ENCODE results near the gene DEPDC5.

The DEPDC5 gene

DNA sequence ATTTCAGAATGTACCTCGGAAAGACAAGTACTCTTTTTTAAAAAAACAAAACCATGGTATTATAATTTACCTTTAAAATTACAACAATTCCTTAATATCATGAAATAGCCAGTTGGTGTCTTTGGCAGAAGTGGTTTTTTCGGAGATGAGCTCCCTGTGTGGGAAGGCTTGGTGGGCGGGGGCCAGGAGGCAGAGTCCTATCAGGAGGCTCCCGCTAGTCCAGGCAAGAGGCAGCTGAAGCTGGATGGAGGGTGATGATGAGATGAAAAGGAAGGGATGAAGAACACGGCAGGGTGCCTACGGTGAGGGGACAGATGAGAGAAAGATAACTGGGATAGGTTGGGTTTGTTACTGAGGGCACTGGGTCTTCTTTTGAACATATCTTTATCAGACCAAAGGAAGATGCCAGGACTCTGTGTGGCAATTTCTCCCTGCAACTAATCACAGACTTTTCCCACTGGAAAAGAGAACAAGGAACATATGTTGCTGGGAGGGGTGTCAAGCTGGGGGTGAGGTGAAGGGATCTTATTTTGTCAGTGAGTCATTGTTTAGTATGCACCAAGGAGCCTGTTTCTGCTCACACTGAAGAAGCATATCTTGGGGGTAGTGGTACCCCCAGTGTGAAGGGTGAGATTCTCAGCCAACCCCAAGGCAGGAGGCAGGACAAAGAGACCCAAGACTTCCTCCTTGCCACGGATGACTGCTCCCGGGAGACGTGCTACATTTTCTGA is 99.0 kb downstream of the DEPDC5 start:
- H3K36me3 ChIP-seq (ENCODE audit: control insufficient read depth, insufficient read depth, low read length): no peaks in the 10 kb centered on the region
- no peak overlapping the region for H3K4me3 ChIP-seq (ENCODE audit: low read depth, low read length)

GRCh38 chr22:31853736-31854495 is 100.1 kb downstream of the DEPDC5 start:
- H3K79me2 ChIP-seq: no peaks in the 10 kb centered on the region
- no peak overlapping the region for H3K27ac ChIP-seq
- H3K4me1 ChIP-seq: peaks cover 2% of the 10 kb centered on the region
- H3K27me3 ChIP-seq (ENCODE audit: control insufficient read depth, insufficient read depth, low read length): no peaks in the 10 kb centered on the region
- TF ChIP-seq CTCF (IDR thresholded peaks at IDR 0.05): no peak
- H2AFZ ChIP-seq: no peak overlapping the region
- H3K9ac ChIP-seq: no peak overlapping the region
- H3K4me3 ChIP-seq (ENCODE audit: low read depth, low read length): no peak overlapping the region
- H3K36me3 ChIP-seq (ENCODE audit: control insufficient read depth, insufficient read depth, low read length): no peaks in the 10 kb centered on the region
- H3K4me2 ChIP-seq (ENCODE audit: low read length): no peak overlapping the region
- no peaks in the 10 kb centered on the region for H3K9me3 ChIP-seq (ENCODE audit: control insufficient read depth, low read length)

More for the DNA sequence above, 99.0 kb downstream of the DEPDC5 start:
- no peak overlapping the region for H2AFZ ChIP-seq
- H3K27ac ChIP-seq: no peak overlapping the region
- H3K79me2 ChIP-seq: no peaks in the 10 kb centered on the region
- no peak for TF ChIP-seq CTCF (IDR thresholded peaks at IDR 0.05)
- peaks cover 2% of the 10 kb centered on the region for H3K4me1 ChIP-seq
- H3K27me3 ChIP-seq (ENCODE audit: control insufficient read depth, insufficient read depth, low read length): no peaks in the 10 kb centered on the region
- no peaks in the 10 kb centered on the region for H3K9me3 ChIP-seq (ENCODE audit: control insufficient read depth, low read length)
- H3K4me2 ChIP-seq (ENCODE audit: low read length): no peak overlapping the region
- H3K9ac ChIP-seq: no peak overlapping the region

GRCh38 chr22:31857247-31857646 is 103.4 kb downstream of the DEPDC5 start:
- H3K36me3 ChIP-seq (ENCODE audit: control insufficient read depth, insufficient read depth, low read length): no peaks in the 10 kb centered on the region

DNA sequence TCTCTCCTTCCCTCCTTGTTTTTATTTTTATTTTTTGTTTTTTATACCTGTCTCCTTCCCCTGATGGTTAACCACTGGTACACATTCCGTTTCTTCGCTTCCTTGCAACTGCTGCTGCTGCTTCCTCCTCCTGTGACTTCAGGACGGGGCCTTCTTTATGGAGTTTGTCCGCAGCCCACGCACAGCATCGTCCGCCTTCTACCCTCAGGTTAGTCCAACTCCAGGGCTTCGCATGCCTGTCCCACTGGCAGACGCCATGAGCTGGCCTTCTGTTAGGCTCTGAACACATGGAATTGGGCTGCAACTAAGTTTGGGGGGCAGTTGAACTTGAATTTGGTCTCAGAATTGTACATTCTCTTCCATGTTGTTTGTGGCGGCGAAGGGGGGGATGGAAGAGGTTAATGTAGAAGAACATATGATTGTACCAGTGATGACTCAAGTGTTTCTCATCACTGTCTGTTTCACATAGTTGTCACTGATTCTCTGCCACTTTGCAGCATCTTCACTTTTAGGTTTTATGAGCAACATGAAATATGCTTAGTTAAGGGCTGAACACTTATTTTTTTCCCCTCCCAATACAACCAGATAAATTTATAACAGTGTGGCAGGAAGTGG is 107.5 kb downstream of the DEPDC5 start:
- Histone ChIP-seq H3K27me3 (ENCODE audit: control insufficient read depth, insufficient read depth, low read length) (no peaks in the 10 kb centered on the region), H3K36me3 (ENCODE audit: control insufficient read depth, insufficient read depth, low read length) (no peaks in the 10 kb centered on the region), H3K4me3 (ENCODE audit: low read depth, low read length) (no peak overlapping the region)

More at GRCh38 chr22:31857247-31857646, 103.4 kb downstream of the DEPDC5 start:
- no peaks in the 10 kb centered on the region for H3K9me3 ChIP-seq (ENCODE audit: control insufficient read depth, low read length)
- TF ChIP-seq CTCF (IDR thresholded peaks at IDR 0.05): no peak
- no peak overlapping the region for H3K9ac ChIP-seq
- H3K4me3 ChIP-seq (ENCODE audit: low read depth, low read length): no peak overlapping the region
- H2AFZ ChIP-seq: peak overlapping the region; percentile 74
- H3K79me2 ChIP-seq: no peaks in the 10 kb centered on the region
- H3K27me3 ChIP-seq (ENCODE audit: control insufficient read depth, insufficient read depth, low read length): no peaks in the 10 kb centered on the region
- no peak overlapping the region for H3K27ac ChIP-seq
- peaks cover 2% of the 10 kb centered on the region for H3K4me1 ChIP-seq
- no peak overlapping the region for H3K4me2 ChIP-seq (ENCODE audit: low read length)

More for the DNA sequence above, 107.5 kb downstream of the DEPDC5 start:
- H3K9ac ChIP-seq: no peak overlapping the region
- no peak overlapping the region for H3K27ac ChIP-seq
- H3K4me2 ChIP-seq (ENCODE audit: low read length): no peak overlapping the region
- H2AFZ ChIP-seq: no peak overlapping the region
- no peaks in the 10 kb centered on the region for H3K79me2 ChIP-seq
- no peak for TF ChIP-seq CTCF (IDR thresholded peaks at IDR 0.05)
- H3K9me3 ChIP-seq (ENCODE audit: control insufficient read depth, low read length): no peaks in the 10 kb centered on the region
- H3K4me1 ChIP-seq: peaks cover 2% of the 10 kb centered on the region

All from parathyroid adenoma (tissue), 2 donors.